GM19099 (cell line): ENCODE measurements around the gene NFATC2IP.

ENCODE experiments used
- POLR2A ChIP-seq: IDR thresholded peaks from 3 replicates; pipeline ENCODE4 v1.6.1; 2011; ENCODE audit warnings: low read depth; ENCODE audit not compliant: insufficient read length; ENCODE audit errors: extremely low read depth

NFATC2IP gene

GRCh38 chr16:28923231-28923587 is 27.5 kb upstream of the NFATC2IP start:
- no peak for TF ChIP-seq POLR2A

GRCh38 chr16:28923652-28924398 is 26.9 kb upstream of the NFATC2IP start:
- peak; percentile 46 for TF ChIP-seq POLR2A

DNA sequence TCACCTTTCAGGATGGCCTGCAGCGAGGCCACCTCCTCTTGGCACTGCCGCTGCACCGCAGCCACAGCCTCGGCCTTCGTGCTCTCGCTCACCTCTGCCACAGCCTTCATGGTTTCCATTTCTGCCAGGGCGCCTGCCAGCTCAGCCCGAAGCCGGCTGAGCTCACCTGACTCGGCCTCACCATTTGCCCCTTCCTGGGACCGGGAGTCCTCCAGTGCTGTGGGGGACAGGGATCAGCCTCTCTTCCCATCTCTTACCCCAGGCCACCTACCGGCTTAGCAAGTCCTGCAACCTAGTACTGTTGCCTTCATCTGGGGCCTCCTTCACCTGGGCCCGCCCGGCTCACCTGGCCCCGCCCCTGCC is 26.4 kb upstream of the NFATC2IP start:
- no peak for TF ChIP-seq POLR2A

GRCh38 chr16:28924762-28925385 is 25.9 kb upstream of the NFATC2IP start, which contains the start of gene RABEP2:
TSS of gene RABEP2 (minus strand) at chr16:28925238. CDS start at chr16:28925163, 75 bp downstream.
- no peak for TF ChIP-seq POLR2A

DNA sequence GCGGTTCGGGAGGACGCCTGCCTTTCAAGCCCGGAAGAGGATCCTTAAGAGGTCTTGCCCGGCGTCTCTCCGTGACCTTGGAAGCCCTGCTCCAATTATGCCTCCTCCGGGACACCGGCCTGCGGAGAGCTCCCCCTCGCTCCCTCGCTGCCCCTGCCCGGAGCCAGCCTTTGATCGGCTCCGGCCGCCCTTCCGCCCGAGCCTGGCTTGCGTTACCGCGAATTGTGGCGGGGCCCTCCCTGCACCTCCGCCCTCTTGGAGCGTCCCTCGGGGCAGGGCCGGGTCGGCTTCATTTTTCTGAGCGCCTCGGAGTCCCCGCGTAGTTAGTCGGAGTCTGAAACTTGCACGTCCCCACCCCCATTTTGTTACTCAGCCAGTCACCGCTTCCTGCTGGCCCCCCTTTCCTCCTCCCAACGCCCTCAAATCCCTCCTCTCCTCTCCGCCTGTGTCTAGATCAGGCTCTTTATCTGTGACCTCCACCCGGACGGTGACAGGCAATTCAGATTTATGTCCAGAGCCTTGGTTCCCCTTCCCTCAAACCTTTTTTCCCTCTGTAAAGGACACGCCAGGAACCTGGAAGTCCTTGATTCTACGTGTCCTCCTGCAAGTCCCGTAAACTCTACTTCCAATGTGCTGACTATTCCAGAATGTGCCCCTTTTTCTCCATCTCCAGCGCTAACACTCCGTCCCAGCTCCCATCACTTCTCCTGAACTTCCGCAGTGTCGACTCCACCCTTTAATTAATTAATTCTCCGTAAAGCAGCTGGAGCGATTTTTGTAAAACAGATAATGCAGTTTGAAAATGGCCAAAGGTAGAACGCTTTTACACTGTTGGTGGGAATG is 25.1 kb upstream of the NFATC2IP start:
- TF ChIP-seq POLR2A: peak; percentile 80

- TF ChIP-seq POLR2A: no peak
These were observed 22.9 kb upstream of the NFATC2IP start for GRCh38 chr16:28927815-28928214.

DNA sequence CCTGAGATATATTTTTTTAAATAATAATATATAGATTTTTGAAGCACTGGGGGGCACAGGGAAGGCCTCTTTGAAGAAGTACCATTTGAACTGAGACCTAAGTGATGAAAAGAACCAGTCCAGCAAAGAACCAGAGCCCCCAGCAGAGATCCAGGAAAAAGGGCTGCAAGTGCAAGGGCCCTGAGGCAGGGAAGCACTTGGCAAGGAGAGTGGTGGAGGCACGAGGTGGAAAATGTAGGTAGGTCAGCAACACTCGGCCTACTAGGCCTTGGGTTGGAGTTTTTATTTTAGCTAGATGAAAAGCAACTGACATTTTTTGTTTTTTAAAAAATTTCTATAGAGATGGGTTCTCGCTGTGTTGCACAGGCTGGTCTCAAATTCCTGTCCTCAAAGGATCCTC is 20.5 kb upstream of the NFATC2IP start:
- no peak for TF ChIP-seq POLR2A

- TF ChIP-seq POLR2A: peak; percentile 44
These were observed 20.1 kb upstream of the NFATC2IP start for GRCh38 chr16:28930652-28931051.

- TF ChIP-seq POLR2A: no peak
These were observed 18.9 kb upstream of the NFATC2IP start, which contains the start of gene CD19 for GRCh38 chr16:28931801-28932225. TSS of gene CD19 (plus strand) at chr16:28931971. CDS start at chr16:28932001, 30 bp downstream.

DNA sequence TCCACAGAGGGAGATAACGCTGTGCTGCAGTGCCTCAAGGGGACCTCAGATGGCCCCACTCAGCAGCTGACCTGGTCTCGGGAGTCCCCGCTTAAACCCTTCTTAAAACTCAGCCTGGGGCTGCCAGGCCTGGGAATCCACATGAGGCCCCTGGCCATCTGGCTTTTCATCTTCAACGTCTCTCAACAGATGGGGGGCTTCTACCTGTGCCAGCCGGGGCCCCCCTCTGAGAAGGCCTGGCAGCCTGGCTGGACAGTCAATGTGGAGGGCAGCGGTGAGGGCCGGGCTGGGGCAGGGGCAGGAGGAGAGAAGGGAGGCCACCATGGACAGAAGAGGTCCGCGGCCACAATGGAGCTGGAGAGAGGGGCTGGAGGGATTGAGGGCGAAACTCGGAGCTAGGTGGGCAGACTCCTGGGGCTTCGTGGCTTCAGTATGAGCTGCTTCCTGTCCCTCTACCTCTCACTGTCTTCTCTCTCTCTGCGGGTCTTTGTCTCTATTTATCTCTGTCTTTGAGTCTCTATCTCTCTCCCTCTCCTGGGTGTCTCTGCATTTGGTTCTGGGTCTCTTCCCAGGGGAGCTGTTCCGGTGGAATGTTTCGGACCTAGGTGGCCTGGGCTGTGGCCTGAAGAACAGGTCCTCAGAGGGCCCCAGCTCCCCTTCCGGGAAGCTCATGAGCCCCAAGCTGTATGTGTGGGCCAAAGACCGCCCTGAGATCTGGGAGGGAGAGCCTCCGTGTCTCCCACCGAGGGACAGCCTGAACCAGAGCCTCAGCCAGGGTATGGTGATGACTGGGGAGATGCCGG is 18.2 kb upstream of the NFATC2IP start:
- TF ChIP-seq POLR2A: peak; percentile 12

GRCh38 chr16:28933171-28933570 is 17.6 kb upstream of the NFATC2IP start:
- TF ChIP-seq POLR2A: no peak

GRCh38 chr16:28935346-28935745 is 15.4 kb upstream of the NFATC2IP start:
- TF ChIP-seq POLR2A: no peak

DNA sequence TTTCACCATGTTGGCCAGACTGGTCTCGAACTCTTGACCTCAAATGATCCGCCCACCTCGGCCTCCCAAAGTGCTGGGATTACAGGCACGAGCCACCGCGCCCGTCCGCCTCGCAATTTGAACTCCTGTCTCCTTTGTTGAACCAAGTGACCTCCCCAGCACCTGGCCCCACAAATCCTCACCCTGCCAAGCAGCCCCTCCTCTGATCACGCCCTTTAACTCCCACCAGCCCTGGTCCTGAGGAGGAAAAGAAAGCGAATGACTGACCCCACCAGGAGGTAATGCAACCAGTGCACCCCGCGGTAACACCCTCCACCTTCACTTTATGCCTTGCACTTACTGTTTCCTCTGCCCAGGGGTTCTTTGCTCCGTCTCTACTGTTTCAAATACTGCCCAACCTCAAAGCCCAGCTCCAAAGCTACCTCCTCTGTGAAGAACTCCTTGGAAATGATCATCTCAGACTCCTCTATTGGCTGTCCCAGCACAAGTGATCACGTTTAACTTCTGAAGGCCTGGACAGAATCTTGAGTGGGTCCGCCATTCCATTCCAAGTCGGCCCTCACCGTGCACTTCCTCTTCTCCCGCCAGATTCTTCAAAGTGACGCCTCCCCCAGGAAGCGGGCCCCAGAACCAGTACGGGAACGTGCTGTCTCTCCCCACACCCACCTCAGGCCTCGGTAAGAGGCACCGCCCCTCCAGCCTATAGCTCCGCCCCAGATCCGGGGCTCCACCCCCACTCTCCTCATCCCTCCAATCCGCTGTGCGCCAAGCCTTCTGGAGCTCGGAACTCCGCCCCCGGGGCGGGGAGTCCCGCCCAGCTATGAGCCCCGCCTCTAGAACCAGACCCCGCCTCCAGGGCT is 14.6 kb upstream of the NFATC2IP start:
- no peak for TF ChIP-seq POLR2A

DNA sequence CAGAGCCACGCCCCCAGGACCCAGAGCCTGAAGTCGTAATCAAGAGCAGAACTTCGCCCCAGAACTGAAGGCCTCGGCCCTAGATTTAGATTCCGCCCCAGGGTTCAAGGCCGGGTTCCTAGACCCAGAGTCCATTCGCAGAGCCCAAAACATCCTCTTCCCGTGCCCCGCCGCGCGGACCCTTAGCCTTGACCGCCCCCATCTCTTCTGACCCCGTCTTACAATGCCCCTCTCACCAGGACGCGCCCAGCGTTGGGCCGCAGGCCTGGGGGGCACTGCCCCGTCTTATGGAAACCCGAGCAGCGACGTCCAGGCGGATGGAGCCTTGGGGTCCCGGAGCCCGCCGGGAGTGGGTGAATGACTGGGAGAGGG is 14.0 kb upstream of the NFATC2IP start:
- no peak for TF ChIP-seq POLR2A

- TF ChIP-seq POLR2A: no peak
These were observed 13.4 kb upstream of the NFATC2IP start for GRCh38 chr16:28937222-28937876.
